Nephron progenitor cell (in vitro differentiated cells): ENCODE data around the gene HOXA3.

ENCODE experiments used
- DNase-seq: peaks from one replicate; pipeline ENCODE4 v3.0.0; 2021
- H3K27ac Mint-ChIP-seq: 2 replicates; pipeline ENCODE4 v1.8.0; 2021; ENCODE audit warnings: mild to moderate bottlenecking, moderate library complexity, mixed read lengths
- H3K27me3 Mint-ChIP-seq: 2 replicates; pipeline ENCODE4 v1.8.0; 2021; ENCODE audit warnings: mild to moderate bottlenecking, low read depth, mixed read lengths; ENCODE audit not compliant: poor library complexity
- H3K36me3 Mint-ChIP-seq: 2 replicates; pipeline ENCODE4 v1.8.0; 2021; ENCODE audit warnings: low read depth, mixed read lengths
- H3K4me1 Mint-ChIP-seq: 2 replicates; pipeline ENCODE4 v1.8.0; 2021; ENCODE audit warnings: mixed read lengths
- H3K4me3 Mint-ChIP-seq: 2 replicates; pipeline ENCODE4 v1.8.0; 2021; ENCODE audit warnings: mild to moderate bottlenecking, moderate library complexity, mixed read lengths
- H3K9me3 Mint-ChIP-seq: 2 replicates; pipeline ENCODE4 v1.8.0; 2021; ENCODE audit warnings: mild to moderate bottlenecking, moderate library complexity, mixed read lengths
- CTCF ChIP-seq: fragments of 200-600 bp; sonication (generic); IDR thresholded peaks from 2 replicates; pipeline ENCODE4 v1.5.0; 2021; ENCODE audit warnings: antibody characterized with exemption

HOXA3 gene

DNA sequence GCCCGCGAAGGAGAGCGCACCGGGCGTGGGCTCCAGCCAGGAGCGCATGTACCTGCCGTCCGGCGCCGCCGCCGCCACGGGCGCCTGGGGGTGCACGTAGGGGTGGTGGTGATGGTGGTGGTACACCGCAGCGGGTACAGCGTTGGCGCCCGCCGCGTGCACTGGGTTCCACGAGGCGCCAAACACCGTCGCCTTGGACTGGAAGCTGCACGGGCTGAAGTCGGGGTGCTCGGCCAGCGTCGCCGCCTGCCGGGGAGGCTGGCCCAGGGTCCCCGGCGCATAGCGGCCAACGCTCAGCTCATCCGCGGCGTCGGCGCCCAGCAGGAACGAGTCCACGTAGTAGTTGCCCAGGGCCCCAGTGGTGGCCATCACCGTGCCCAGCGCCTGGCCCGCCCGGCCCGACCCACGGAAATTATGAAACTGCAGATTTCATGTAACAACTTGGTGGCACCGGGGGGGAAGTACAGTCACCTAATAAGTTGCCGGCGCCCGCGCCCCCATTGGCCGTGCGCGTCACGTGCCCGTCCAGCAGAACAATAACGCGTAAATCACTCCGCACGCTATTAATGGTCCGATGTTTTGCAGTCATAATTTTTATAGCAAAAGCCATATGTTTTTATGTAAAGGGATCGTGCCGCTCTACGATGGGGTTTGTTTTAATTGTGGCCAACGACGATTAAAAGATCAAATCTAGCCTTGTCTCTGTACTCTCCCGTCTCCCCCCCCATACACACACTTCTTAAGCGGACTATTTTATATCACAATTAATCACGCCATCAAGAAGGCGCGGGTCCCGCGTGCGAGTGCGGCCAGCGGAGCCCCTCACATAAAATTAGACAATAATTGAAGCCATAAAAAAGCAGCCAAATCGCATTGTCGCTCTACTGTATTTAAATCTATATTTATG lies 13.0 kb upstream of the HOXA3 start, which contains the start of gene HOXA9:
TSS of gene HOXA9 (minus strand) at position 449 of the 907 bp plus-strand sequence. CDS start at position 369, 80 bp downstream.
- DNase-seq = peak; percentile 73
- Mint-ChIP-seq H3K9me3 (no peaks in the 10 kb centered on the region), H3K4me3 (peak within 1 kb of the TSS; percentile 97), H3K27me3 (peaks cover 12% of the 10 kb centered on the region), H3K4me1 (peaks cover 21% of the 10 kb centered on the region), H3K36me3 (peaks cover 64% of the 10 kb centered on the region), H3K27ac (peak within 1 kb of the TSS; percentile 99)
- no peak for TF ChIP-seq CTCF

- Mint-ChIP-seq H3K27me3 (peaks cover 9% of the 10 kb centered on the region), H3K36me3 (peaks cover 60% of the 10 kb centered on the region), H3K4me1 (peaks cover 24% of the 10 kb centered on the region), H3K9me3 (no peaks in the 10 kb centered on the region), H3K4me3 (peak overlapping the region; percentile 97), H3K27ac (peak overlapping the region; percentile 99)
- peak; percentile 62 for DNase-seq
- TF ChIP-seq CTCF = no peak
Measured at GRCh38 chr7:27164367-27165088, 12.1 kb upstream of the HOXA3 start.

- Mint-ChIP-seq H3K27ac (peak overlapping the region; percentile 99), H3K4me1 (peaks cover 29% of the 10 kb centered on the region), H3K36me3 (peaks cover 59% of the 10 kb centered on the region), H3K9me3 (no peaks in the 10 kb centered on the region), H3K27me3 (peaks cover 9% of the 10 kb centered on the region), H3K4me3 (peak overlapping the region; percentile 97)
- TF ChIP-seq CTCF = no peak
- DNase-seq = no peak
Measured at GRCh38 chr7:27164045-27164366, 11.6 kb upstream of the HOXA3 start.

DNA sequence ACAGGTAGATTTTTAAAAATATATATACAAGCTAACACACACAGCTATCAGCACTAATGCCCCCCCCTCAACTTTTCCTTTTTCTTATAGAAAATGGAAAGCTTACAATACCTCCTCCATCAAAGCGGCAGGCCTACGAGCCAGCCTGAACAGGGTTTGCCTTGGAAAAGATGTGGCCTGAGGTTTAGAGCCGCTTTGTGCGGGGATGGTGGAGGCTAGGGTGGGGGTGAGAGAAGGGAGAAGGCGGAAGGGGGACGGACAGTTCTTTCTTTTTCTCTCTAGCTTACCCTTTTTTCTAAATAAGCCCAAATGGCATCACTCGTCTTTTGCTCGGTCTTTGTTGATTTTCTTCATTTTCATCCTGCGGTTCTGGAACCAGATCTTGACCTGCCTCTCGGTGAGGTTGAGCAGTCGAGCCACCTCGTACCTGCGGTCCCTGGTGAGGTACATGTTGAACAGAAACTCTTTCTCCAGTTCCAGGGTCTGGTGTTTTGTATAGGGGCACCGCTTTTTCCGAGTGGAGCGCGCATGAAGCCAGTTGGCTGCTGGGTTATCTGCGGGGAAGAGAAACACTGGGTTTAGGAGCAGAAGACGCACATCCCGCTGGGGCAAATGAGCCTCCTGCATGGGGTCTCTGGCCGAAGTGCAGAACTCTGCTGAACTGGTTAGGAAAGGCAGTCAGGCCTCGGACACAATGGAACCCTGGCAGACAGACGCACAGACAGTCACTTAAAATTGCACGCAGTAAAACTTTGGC lies 11.1 kb upstream of the HOXA3 start:
- peak; percentile 4 for DNase-seq
- peak overlapping the region; percentile 99 for H3K27ac Mint-ChIP-seq
- H3K27me3 Mint-ChIP-seq = peaks cover 5% of the 10 kb centered on the region
- H3K9me3 Mint-ChIP-seq = no peaks in the 10 kb centered on the region
- peak overlapping the region; percentile 97 for H3K4me3 Mint-ChIP-seq
- peaks cover 33% of the 10 kb centered on the region for H3K4me1 Mint-ChIP-seq
- peaks cover 54% of the 10 kb centered on the region for H3K36me3 Mint-ChIP-seq
- no peak for TF ChIP-seq CTCF

DNA sequence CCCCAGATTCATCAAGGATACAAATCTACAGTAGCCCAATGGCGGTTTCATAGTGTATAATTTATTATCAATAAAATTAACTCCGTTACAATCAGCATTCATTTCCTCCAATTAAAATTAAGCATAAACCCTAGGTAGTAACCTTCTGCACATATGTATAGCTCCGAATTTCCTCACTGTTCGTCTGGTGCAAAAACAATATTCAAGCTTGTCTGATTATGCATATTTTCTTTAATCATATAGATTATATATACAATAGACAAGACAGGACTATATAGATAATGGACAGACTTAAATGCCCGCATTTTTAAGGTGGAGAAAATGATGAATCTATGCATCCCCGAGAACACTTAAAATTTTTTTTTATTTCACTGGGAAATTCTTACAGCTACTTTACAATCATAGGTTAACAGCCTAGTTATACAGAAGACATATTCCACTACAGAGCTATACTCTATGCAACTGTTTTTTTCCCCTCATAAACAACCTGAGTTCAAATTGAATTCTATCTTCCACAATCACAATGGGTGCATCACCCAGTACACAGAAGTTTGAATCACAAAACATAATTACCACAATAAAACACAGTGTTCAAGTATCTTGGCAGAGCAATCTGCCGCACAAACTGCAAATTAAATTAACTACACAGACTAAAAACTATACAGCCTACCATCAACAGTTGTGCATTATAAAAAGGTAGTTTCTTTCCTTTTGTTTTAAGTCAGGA lies 10.3 kb upstream of the HOXA3 start:
- Mint-ChIP-seq H3K4me3 (peak overlapping the region; percentile 97), H3K9me3 (no peaks in the 10 kb centered on the region), H3K27ac (peak overlapping the region; percentile 99), H3K4me1 (peaks cover 36% of the 10 kb centered on the region), H3K36me3 (peaks cover 46% of the 10 kb centered on the region), H3K27me3 (peaks cover 5% of the 10 kb centered on the region)
- TF ChIP-seq CTCF = no peak
- no peak for DNase-seq
